Activated CD8-positive, alpha-beta memory T cell treated with anti-CD3 and anti-CD28 coated beads, Interleukin-2, amount 10 ng/mL, durations not matched to agents 7 days and 5 days (primary cell): ENCODE measurements around the gene OR5B21. TPM values are rescaled to one million over a fixed set of nuclear protein-coding genes. Genes with fewer than 3 reads are reported as not detected.

ENCODE experiments used
- ATAC-seq: fragments of 150-1000 bp; cut with Tn5 transposase; one replicate; pipeline ENCODE4 v1.10.0; 2021; ENCODE audit warnings: moderate library complexity
- CTCF ChIA-PET: fragments of 350-600 bp; sonication (Branson Sonifier 250); formaldehyde crosslinking; loops from one replicate; lab custom pipeline; 2021; ENCODE audit warnings: antibody characterized with exemption; lab: Charles Lee
- DNase-seq: peaks from one replicate; pipeline ENCODE4 v3.0.0-alpha.2; 2020
- H3K27ac Mint-ChIP-seq: one replicate; pipeline ENCODE4 v1.8.0; 2021; ENCODE audit warnings: mild to moderate bottlenecking, mixed read lengths
- H3K27me3 Mint-ChIP-seq: one replicate; pipeline ENCODE4 v1.8.0; 2021; ENCODE audit warnings: mixed read lengths
- H3K36me3 Mint-ChIP-seq: one replicate; pipeline ENCODE4 v1.8.0; 2021; ENCODE audit warnings: mild to moderate bottlenecking, mixed read lengths
- H3K4me1 Mint-ChIP-seq: one replicate; pipeline ENCODE4 v1.8.0; 2021; ENCODE audit warnings: mixed read lengths
- H3K4me3 Mint-ChIP-seq: one replicate; pipeline ENCODE4 v1.8.0; 2021; ENCODE audit warnings: mild to moderate bottlenecking, moderate library complexity, mixed read lengths
- H3K9me3 Mint-ChIP-seq: one replicate; pipeline ENCODE4 v1.8.0; 2022; ENCODE audit warnings: low read depth, mixed read lengths
- total RNA-seq, 2 experiments: library from RNA; stranded (reverse); gene quantifications; one replicate each; pipeline ENCODE4 v1.2.3, GENCODE V29; 2021

The OR5B21 gene
- under 1 TPM; 0.44 to 0.96 TPM for total RNA-seq

DNA sequence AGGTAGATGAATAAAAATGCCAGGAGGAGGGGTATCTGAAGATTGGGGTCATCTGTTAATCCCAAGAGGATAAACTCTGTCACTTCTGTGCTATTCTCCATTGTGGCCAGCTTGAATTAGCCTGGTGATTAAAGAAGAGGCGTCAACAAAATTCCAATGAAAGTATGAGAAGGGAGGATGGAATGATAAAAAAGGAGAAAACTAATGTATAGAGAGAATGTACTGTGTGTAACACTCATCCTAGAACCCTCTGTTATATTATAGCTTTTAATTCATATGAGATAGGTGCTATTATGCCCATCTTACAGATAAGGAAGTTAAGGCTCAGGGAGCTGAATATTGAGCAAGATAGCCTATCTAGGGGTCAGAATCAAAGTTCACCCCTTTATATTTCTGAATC, at the start of gene OR5B21:
Gene OR5B21, minus strand, starts transcription at position 101 of the 400 bp plus-strand sequence. Its CDS starts 0 bp downstream, at position 101.
- no peak for ATAC-seq
- H3K4me1 Mint-ChIP-seq, result peaks cover 2% of the 10 kb centered on the region
- DNase-seq, result no peak
- H3K9me3 Mint-ChIP-seq, result no peaks in the 10 kb centered on the region
- peaks cover 19% of the 10 kb centered on the region for H3K36me3 Mint-ChIP-seq
- no peak within 1 kb of the TSS for H3K4me3 Mint-ChIP-seq
- H3K27ac Mint-ChIP-seq, result no peak within 1 kb of the TSS
- CTCF ChIA-PET, result no interaction called here
- H3K27me3 Mint-ChIP-seq, result no peaks in the 10 kb centered on the region

DNA sequence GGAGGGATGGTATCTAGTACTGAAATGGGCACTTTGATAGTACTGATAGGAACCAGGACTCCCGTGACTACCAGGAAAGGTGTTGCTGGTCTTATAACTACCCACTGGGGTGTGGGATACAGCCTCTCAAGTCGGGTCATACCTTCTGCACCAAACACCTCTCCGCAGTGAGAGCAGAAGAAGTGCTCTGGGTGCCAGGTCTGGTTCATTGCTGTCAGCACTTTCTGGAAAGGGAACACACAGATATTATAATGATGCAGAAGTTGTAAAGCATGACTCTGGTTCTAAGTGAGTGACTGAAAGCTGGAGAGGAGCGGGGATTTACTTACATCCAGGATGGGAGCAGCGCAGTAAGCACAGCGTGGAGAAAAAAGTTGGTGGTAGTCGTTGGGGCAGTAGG, 41.7 kb upstream of the OR5B21 start:
- DNase-seq (no peak), ATAC-seq (no peak)
- CTCF ChIA-PET, result no interaction called here
- Mint-ChIP-seq H3K36me3 (peaks cover 78% of the 10 kb centered on the region), H3K4me1 (peaks cover 5% of the 10 kb centered on the region), H3K4me3 (no peak overlapping the region), H3K27ac (no peak overlapping the region), H3K9me3 (no peaks in the 10 kb centered on the region), H3K27me3 (no peaks in the 10 kb centered on the region)

DNA sequence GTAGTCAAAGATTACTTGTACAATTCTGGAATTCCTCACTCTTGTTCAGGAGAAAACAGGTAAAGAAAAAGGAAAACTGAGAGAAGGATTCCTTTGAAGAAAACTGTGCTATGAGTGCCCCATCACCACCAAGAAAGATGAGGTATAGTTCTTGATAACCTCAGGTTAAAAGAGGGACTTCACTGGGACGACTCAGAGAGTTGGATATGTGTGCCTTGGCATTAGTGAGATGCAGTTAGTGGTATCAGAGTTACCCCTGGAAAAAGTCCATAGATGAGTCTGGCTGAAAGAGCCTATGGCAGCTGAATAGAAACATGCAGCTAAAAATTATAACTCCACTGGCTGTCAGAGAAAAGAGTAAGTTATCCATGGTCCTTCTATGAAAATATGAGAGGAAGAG, 38.9 kb upstream of the OR5B21 start:
- Mint-ChIP-seq H3K4me1 (no peaks in the 10 kb centered on the region), H3K27me3 (no peaks in the 10 kb centered on the region), H3K27ac (no peak overlapping the region), H3K9me3 (no peaks in the 10 kb centered on the region), H3K4me3 (no peak overlapping the region), H3K36me3 (peaks cover 69% of the 10 kb centered on the region)
- CTCF ChIA-PET, result interaction anchor here (1.2 kb wide), 1 partner anchor 21 kb away, joined by 3 read pairs; no protein-coding TSS in a partner anchor
- DNase-seq (no peak), ATAC-seq (no peak)

DNA sequence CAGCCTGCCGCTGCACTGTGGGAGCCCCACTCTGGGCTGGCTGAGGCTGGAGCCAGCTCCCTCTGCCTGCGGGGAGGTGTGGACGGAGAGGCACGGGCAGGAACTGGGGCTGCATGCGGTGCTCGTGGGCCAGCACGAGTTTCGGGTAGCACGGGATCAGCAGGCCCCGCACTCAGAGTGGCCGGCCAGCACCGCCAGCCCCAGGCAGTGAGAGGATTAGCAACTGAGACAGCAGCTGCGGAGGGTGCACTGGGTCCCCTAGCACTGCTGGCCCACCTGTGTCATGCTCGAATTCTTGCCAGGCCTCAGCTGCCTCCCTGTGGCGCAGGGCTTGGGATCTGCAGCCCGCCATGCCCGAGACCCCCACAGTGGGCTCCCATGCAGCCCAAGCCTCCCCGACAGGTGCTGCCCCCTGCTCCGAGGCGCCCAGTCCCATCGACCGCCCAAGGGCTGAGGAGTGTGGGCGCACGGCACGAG, 24.0 kb upstream of the OR5B21 start:
- no peaks in the 10 kb centered on the region for H3K27me3 Mint-ChIP-seq
- ATAC-seq (no peak), DNase-seq (no peak)
- no peak overlapping the region for H3K27ac Mint-ChIP-seq
- CTCF ChIA-PET, result interaction anchor here (1.4 to 1.7 kb wide), 2 partner anchors 15 to 1074 kb away, joined by 3 to 4 read pairs; no protein-coding TSS in a partner anchor
- no peaks in the 10 kb centered on the region for H3K9me3 Mint-ChIP-seq
- H3K4me1 Mint-ChIP-seq, result peaks cover 28% of the 10 kb centered on the region
- peaks cover 79% of the 10 kb centered on the region for H3K36me3 Mint-ChIP-seq
- H3K4me3 Mint-ChIP-seq, result no peak overlapping the region

DNA sequence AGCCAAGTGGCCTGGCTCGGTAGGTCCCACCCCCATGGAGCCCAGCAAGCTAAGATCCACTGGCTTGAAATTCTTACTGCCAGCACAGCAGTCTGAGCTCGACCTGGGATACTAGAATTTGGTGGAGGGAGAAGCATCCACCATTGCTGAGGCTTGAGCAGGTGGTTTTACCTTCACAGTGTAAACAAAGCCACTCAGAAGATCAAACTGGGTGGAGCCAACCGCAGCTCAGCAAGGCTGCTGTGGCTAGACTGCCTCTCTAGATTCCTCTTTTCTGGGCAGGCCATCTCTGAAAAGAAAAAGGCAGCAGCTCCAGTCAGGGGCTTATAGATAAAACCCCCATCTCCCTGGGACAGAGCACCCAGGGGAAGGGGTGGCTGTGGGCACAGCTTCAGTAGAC, 22.3 kb upstream of the OR5B21 start:
- CTCF ChIA-PET, result interaction anchor here (1.2 kb wide), 1 partner anchor 18 kb away, joined by 3 read pairs; no protein-coding TSS in a partner anchor
- no peak for DNase-seq
- Mint-ChIP-seq H3K9me3 (no peaks in the 10 kb centered on the region), H3K4me1 (peaks cover 38% of the 10 kb centered on the region), H3K27ac (no peak overlapping the region), H3K27me3 (no peaks in the 10 kb centered on the region), H3K4me3 (no peak overlapping the region), H3K36me3 (peaks cover 66% of the 10 kb centered on the region)
- ATAC-seq, result peak; percentile 50

DNA sequence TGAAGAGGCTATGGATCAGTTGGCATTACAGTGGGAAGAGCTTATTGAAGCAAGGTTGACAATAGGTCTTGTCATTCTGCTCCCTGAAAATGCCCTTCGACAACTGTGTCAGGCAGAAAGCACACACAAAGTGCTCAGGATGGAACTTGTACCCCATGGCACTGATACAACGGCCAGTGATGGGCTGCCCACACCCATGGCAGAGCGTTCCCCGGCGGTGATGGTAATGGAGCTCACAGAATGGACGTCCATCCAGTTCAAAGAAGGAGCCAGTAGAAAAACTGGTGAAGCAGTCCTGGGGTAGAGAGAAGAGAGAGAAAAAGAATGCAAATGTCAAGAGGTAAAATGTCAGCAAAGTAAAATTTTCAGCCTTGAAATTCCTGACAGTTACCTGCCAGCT, 19.5 kb upstream of the OR5B21 start:
- CTCF ChIA-PET, result interaction anchor here (1.0 kb wide), 1 partner anchor 14 kb away, joined by 3 read pairs; no protein-coding TSS in a partner anchor
- no peak overlapping the region for H3K27ac Mint-ChIP-seq
- H3K27me3 Mint-ChIP-seq, result no peaks in the 10 kb centered on the region
- no peak for ATAC-seq
- no peak for DNase-seq
- H3K36me3 Mint-ChIP-seq, result peaks cover 43% of the 10 kb centered on the region
- peaks cover 51% of the 10 kb centered on the region for H3K4me1 Mint-ChIP-seq
- no peak overlapping the region for H3K4me3 Mint-ChIP-seq
- no peaks in the 10 kb centered on the region for H3K9me3 Mint-ChIP-seq

DNA sequence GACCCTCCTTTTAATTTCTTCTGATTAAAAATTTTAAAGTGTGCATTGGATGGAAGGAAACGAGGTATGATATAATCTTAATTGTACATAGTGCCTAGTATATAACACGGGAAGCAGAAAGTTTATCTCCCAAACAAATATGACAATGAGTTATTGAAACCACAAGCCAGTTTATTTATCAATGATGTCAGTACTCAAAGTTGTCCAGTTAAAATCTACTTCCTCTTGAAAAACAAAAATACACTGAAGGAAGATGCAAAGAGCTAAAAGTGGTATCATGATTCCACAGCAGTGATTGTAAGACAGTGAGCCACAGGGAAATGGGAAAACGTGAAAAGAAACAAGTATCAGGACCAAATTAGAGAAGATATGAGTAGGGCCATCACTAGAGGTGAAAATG, 18.8 kb upstream of the OR5B21 start:
- DNase-seq (no peak), ATAC-seq (no peak)
- CTCF ChIA-PET, result interaction anchor here (1.0 kb wide), 1 partner anchor 13 kb away, joined by 3 read pairs; no protein-coding TSS in a partner anchor
- Mint-ChIP-seq H3K9me3 (no peaks in the 10 kb centered on the region), H3K27ac (peak overlapping the region; percentile 3), H3K4me3 (no peak overlapping the region), H3K27me3 (no peaks in the 10 kb centered on the region), H3K4me1 (peaks cover 53% of the 10 kb centered on the region), H3K36me3 (peaks cover 41% of the 10 kb centered on the region)

DNA sequence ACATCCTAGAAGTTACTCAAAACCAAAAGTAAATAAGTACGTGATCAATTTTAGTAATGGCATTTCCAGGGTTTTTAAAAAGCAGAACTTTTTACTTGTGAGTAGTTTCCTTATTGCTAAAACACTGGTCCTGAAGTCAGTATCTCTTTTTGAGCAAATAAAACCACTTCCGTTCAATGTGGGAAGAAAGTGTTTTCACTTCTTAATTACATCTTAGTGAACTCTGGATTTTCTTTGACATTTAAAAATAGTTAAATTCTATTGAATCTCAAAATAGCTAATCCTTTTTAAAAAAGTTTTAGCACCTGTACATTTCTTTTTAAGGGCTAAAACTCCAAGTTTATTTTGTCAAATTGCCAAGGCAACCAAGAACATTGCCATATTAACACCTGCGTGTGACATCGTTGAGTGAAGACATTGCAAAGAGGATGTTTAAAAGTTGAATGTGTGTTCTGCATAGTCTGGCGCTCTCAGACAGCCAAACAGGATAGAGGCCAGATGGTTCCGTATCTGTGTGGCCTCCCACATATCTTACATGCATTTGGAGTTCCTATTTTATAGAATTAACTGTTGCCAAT, 17.2 kb upstream of the OR5B21 start:
- H3K4me1 Mint-ChIP-seq, result peaks cover 40% of the 10 kb centered on the region
- peak overlapping the region; percentile 27 for H3K4me3 Mint-ChIP-seq
- H3K27me3 Mint-ChIP-seq, result no peaks in the 10 kb centered on the region
- ATAC-seq (peak; percentile 86), DNase-seq (peak; percentile 53)
- H3K27ac Mint-ChIP-seq, result peak overlapping the region; percentile 77
- peaks cover 31% of the 10 kb centered on the region for H3K36me3 Mint-ChIP-seq
- CTCF ChIA-PET, result interaction anchor here (0.9 to 1.2 kb wide), 3 partner anchors 15 to 533 kb away, joined by 3 read pairs; no protein-coding TSS in a partner anchor
- no peaks in the 10 kb centered on the region for H3K9me3 Mint-ChIP-seq

DNA sequence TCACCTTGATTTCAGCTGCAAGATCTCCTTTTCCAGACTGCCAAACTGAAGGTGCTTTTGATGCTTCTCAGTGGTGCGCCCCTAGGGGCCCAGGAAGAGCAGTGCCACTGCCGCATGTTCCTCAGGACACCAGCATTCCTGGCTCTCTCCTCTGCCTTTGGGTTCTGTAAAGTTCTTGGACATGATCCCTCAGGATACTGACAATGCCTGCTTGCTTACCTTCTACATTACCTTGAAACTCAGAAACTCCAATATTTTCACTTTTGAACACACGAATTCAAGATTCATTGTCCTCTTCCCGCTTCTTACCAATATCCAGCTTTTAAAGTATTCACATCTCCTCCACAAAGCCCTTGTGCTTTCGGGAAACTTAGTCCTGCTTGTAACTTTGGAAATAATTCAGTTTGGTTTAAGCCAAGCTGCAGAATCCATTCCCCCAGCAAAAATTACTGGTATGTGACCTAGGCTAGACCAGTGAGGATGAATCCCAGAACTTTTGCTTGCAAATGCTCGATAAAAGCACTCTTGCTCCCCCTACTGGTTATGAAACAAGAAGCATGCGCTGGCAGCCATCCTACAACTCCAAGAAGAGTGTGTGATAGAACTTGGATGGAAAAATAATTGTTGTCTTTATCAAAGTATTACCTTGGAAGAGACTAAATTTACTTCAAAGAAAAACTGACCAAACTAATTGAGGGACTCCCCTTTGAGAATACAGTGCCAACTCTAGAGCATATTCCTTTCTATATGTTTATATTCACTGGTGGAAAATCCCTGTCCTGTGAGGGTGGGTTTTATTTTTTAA, 16.5 kb upstream of the OR5B21 start:
- H3K4me1 Mint-ChIP-seq, result peaks cover 35% of the 10 kb centered on the region
- DNase-seq (peak; percentile 61), ATAC-seq (peak; percentile 46)
- no peaks in the 10 kb centered on the region for H3K27me3 Mint-ChIP-seq
- H3K9me3 Mint-ChIP-seq, result no peaks in the 10 kb centered on the region
- peak overlapping the region; percentile 77 for H3K27ac Mint-ChIP-seq
- CTCF ChIA-PET, result interaction anchor here (1.1 to 1.3 kb wide), 4 partner anchors 11 to 31 kb away, joined by 3 to 6 read pairs (median 5); no protein-coding TSS in a partner anchor
- H3K4me3 Mint-ChIP-seq, result peak overlapping the region; percentile 27
- H3K36me3 Mint-ChIP-seq, result peaks cover 29% of the 10 kb centered on the region

DNA sequence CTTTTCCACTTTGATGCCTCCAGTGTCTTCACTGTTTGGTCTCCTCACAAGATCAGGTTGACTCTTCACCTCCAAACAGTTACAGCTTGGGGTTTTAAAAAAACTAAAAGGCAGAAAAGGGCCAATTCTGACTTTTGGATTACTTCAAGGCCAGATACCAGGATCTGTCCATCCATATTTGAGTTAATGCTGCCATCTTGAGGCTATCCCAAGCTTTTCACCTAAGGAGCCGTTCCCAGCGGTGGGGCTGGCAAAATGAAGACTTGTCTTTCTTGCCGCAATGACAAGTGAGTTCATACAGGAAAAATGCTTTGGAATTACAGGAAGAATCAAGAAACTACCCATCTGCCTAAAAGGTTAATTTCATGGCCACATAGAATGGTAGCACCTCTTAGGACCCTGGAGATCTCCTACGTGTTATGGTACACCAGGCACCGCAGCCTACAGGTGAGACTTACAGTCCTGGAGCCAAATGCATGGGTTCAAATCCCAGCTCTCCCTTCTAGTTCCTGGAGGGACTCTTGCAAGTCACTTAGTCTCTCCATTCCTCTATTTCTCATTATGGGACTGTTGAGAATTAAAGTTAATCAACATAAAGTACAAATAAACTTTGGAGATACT, 6.0 kb upstream of the OR5B21 start:
- peaks cover 1% of the 10 kb centered on the region for H3K36me3 Mint-ChIP-seq
- no peak overlapping the region for H3K4me3 Mint-ChIP-seq
- DNase-seq (no peak), ATAC-seq (no peak)
- CTCF ChIA-PET, result interaction anchor here (0.8 to 3.2 kb wide), 4 partner anchors 10 to 713 kb away, joined by 3 to 10 read pairs (median 4); no protein-coding TSS in a partner anchor
- no peaks in the 10 kb centered on the region for H3K27me3 Mint-ChIP-seq
- H3K27ac Mint-ChIP-seq, result no peak overlapping the region
- no peaks in the 10 kb centered on the region for H3K9me3 Mint-ChIP-seq
- H3K4me1 Mint-ChIP-seq, result no peaks in the 10 kb centered on the region

DNA sequence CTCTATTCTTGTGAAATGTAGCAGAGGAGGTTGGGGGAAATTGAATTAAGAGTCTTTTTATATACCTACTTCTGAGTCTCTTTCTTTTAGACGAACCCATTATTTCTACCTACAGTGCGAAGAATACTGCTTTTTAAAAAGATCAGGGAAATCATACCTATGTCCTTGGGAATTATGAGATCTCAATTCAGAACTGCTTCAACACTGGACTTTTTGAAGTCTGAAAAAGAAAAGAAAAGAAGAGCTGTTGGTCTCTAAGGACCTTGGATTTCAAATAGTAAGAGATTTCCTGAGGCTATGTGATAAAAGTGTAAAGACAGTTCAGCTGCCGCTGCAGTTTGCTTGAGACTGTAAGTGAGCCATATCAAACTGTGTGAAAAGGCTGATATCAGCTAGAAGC, 3.7 kb upstream of the OR5B21 start:
- peaks cover 12% of the 10 kb centered on the region for H3K36me3 Mint-ChIP-seq
- H3K27me3 Mint-ChIP-seq, result no peaks in the 10 kb centered on the region
- H3K4me1 Mint-ChIP-seq, result no peaks in the 10 kb centered on the region
- H3K27ac Mint-ChIP-seq, result no peak overlapping the region
- H3K9me3 Mint-ChIP-seq, result no peaks in the 10 kb centered on the region
- DNase-seq (no peak), ATAC-seq (no peak)
- CTCF ChIA-PET, result interaction anchor here (0.6 to 3.2 kb wide), 4 partner anchors 18 to 711 kb away, joined by 3 to 10 read pairs (median 3); no protein-coding TSS in a partner anchor
- no peak overlapping the region for H3K4me3 Mint-ChIP-seq

DNA sequence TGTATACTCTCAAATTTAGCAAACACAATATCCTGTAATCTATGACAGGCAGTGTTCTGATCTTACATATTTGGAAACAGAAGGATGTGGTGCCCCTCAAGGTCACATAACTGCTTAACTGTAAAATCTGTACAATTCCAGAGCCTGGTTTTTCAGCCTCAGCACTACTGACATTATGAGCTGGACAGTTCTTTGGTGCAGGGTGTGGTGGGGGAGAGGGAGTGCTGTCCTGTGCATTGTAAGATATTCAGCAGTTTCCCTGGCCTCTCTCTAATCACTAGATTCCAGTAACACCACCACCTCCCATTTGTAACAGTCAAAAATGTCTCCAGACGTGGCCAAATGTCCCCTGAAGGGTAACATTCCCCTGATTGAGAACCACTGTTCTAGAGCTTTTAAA, 1.8 kb upstream of the OR5B21 start:
- peaks cover 2% of the 10 kb centered on the region for H3K4me1 Mint-ChIP-seq
- ATAC-seq (no peak), DNase-seq (no peak)
- no peak overlapping the region for H3K4me3 Mint-ChIP-seq
- CTCF ChIA-PET, result interaction anchor here (1.2 kb wide), 1 partner anchor 14 kb away, joined by 3 read pairs; no protein-coding TSS in a partner anchor
- H3K27me3 Mint-ChIP-seq, result no peaks in the 10 kb centered on the region
- H3K9me3 Mint-ChIP-seq, result no peaks in the 10 kb centered on the region
- peaks cover 14% of the 10 kb centered on the region for H3K36me3 Mint-ChIP-seq
- H3K27ac Mint-ChIP-seq, result no peak overlapping the region

DNA sequence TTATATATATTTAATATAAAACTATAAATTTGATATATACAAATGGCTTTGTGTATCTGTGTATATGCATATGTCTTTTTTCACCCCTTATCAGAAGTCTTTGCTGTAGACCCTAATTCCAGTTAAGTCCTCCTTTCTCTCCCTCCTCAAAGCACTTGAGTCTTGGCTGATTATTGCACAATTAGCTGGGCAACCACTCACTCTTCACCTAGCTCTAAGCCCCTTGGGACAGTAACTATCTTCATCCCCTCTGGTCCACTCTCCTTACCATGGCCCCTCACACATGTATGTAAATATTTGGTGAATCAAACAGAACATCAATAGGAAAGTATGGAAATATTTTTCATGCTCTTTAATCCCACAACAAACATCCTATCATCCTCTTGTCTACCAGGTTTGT, 909 bp upstream of the OR5B21 start:
- Mint-ChIP-seq H3K4me1 (peaks cover 2% of the 10 kb centered on the region), H3K9me3 (no peaks in the 10 kb centered on the region), H3K4me3 (no peak overlapping the region), H3K27ac (no peak overlapping the region), H3K36me3 (peaks cover 17% of the 10 kb centered on the region), H3K27me3 (no peaks in the 10 kb centered on the region)
- no peak for DNase-seq
- no peak for ATAC-seq
- CTCF ChIA-PET, result interaction anchor here (1.2 kb wide), 1 partner anchor 13 kb away, joined by 3 read pairs; no protein-coding TSS in a partner anchor
